GDM1 (cell line): ENCODE data around the gene GPRC5B.

ENCODE experiments used
- DNase-seq: peaks from one replicate; lab custom pipeline; 2025; lab: John Stamatoyannopoulos, UW

The GPRC5B gene

DNA sequence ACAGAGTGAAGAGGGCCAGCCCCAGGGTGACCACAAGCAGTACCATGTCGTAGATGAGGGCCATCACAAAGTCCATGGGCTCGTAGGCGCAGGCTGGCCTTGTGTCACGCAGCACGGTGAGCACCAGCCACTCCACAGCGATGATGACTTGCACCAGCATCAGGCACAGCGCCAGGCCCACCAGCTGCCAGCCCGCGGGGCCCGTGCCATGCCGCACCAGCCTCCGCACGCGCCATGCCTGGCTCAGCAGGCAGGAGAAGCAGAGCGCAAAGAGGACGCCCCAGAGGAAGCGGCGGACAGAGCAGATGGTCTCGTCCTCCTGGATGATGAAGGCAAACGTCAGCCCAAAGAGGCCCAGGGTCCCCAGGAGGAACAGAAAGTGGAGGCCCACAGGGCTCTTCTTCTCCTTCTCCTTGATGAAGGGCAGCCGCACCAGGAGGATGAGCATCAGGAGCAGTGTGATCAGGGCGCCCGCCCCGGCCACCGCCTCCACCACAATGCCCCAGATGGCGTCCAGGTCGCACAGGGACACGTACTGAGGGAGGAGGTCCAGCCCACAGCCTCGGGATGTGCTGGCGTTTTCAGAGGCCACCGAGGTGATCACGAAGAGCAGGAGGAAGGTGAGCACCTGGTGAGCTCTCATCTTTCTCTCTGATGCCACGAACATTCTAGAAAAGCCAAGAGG lies 12.3 kb downstream of the GPRC5B start:
- no peak for DNase-seq

DNA sequence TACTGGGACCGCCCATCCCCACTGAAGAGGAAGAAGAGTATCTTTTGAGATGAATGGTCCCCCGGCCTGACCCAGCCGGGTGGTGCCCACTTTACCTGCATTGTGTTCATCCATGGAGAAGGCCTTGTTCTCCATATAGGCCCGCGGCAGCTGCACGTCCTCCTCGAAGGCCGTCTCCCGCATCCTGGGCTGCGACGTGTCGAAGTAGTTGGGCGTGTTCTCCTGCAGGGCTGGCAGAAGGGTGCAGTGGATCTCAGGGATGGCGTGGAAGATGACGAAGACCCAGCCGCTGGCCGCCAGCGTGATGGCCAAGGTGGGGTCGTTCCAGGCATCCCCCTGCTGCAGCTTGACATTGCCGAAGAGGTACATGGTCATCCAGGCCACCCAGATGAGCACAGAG lies 12.9 kb downstream of the GPRC5B start:
- DNase-seq = no peak

DNA sequence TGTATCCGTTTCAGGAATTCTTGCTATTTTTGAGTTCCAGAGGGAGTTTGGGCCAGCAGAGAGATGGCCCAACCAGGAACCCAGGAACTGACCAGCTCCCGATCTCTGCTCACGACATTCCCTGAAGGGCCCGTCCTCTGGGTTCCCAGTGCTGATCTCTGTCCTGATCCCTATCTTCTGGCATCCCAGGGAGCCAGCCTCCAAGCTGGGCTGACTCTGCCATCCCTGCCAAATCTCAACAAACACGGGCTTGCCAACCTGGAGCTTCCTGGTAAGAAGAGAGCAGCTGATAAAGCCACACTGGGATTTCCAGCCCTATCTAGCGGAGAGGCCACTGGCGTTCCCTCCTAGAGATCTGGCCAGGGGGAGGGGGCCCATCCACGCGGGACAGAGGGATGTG lies 16.2 kb downstream of the GPRC5B start:
- DNase-seq = no peak

DNA sequence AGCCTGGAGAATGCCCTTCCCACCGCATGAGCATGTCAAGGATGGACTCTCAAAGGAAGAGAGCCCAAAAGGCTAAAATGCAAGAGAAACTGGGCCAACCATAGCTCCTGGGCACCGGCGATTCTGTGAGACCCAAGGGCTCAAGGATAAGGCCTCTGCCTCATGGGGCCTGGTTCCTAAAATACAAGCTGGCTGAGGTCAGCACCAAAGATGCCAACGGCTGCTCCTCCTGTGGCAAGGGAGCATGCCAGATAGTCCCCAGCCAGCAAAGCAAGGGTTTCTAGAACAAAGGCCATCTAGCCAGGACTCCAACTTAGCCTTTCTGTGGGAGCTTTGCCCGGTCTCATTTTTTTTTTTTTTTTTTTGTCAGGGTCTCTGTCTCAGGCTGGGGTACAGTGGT lies 20.1 kb downstream of the GPRC5B start:
- no peak for DNase-seq

DNA sequence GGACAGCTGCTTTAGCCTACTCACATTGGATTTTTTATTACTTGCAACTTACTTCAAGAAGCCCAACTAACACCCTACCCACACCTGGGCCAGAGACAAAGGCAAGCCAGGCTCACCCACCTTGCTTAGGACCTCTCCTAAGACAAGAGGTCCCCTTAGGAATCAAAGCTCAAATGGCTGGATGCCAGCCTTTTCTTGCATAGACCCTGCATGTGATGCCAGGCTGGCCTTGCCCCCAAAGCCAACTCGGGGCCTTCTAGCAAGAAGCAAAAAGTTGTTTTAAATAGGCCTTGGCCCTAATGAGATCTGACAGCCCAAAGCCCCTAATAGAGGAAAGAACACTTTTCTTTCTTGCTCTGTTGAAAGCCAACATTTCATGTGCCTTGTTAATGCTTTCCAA lies 20.7 kb downstream of the GPRC5B start:
- no peak for DNase-seq

DNA sequence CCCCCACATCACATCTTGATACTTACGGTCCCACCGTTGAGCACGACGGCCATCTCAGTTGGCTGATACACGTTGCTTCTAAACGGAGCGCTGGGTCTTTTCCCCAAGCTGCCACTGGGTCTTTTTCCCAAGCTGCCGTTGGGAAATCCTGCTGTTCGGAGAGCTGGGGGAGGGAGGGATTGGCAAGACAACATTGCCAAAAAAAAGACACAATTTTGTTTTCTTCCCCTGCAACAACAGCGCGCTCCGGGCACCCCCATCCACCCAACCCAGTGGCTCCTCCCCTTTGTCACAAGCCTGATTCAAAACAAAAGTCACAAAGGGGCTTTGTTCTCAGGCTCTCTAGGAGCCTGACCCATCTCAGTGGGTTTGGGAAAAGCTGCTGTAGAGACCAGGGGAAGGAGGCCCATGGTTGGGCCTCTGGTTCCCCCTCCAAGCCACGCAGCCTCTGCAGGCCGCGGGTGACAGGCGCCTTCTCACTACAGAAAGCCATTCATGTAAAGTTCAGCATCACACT lies 22.8 kb downstream of the GPRC5B start:
- DNase-seq = no peak

DNA sequence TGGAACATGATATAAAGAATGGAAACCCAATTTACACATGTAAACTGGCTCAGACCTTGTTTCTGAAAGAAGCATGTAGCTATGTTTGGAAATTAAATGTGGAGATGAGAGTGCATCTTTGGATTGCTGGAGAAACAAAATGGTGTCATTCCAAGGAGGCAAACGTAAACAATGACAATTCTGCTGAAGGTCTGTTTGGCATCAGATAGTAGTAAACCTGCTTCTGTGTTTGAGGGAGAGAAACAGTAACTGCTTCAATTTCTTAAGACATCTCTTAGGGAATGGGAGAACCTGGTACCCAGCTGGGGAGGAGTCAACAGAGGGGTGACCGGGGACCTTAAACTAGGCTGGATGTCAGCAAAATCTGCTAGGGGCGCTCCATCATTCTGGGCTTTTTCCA lies 23.5 kb downstream of the GPRC5B start:
- DNase-seq = no peak

DNA sequence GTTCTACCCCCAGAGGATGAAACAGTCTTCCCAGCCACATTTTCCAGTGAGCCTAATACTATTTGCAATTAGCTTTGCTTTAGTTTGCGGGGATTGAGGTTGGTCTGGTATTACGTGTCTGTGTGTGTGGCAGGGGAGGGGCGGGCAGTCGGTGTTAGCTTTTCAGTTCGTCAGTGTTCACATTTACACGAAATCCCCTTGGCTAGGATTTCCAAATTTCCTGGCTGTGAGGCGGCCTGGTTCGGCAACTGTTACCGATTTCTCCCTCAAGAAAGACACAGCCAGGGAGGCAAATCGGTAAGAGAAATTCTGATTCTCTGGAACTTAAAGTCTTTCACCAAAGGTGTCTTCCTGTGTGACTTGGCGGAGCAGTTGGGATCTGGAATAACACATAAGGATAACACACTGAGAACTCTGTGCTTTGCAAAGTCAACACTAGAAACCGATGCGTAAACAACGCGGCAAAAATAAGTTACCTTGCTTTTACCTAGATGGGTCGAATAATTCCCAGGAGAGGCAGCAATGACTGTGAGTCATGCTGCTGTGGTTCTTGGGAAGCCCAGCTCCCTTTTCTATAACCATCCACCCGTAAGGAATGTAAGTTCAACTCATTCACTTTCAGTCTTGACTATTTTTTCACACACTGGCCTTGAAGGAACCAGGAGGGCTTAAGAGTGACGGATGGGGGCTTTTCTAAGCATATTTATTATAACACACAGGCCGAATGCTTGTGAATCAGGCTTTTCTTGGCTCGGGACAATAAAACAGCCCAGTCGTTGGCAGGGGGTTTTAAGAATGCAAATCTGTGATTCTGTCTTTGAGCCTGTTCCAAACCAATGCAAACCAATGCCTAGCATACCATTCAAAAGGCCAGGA lies 24.2 kb downstream of the GPRC5B start:
- DNase-seq = no peak

DNA sequence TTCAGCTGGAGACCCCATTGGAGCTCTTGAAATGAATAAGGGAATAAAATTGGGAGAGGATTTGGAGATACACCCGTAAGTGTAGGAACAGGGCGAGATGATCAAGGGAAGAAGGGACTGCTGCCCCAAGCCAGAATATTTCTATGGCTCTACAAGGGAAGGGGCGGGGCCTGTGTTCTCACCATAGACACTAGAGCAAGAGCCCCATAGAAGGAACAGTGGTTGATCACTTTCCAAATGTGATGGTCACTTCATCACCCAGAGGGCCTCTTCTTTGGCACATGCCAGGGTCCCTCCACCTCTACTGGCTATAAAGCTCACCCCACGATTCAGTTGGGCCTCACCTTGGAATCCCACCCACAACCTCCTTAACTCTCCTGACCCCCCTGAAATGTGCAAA lies 25.0 kb downstream of the GPRC5B start:
- no peak for DNase-seq

DNA sequence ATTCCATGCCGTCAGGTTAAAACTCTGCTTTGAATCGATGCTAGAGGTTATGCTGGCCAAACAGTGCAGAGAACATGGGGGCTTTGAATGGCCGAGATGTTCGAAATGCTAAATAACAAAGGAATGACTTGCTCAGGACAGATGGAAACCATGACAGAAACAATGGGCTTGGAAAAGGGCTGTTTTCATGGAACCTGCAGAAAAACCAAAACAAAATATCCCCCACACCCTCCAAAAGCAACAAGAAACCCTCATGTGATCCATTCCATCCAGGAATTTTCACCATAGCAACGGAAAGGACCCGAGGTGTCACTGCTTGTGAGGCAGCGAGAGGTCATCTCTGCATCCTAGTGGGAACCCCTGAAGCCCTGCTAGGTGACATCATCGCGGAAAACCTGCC lies 25.5 kb downstream of the GPRC5B start:
- DNase-seq = no peak

DNA sequence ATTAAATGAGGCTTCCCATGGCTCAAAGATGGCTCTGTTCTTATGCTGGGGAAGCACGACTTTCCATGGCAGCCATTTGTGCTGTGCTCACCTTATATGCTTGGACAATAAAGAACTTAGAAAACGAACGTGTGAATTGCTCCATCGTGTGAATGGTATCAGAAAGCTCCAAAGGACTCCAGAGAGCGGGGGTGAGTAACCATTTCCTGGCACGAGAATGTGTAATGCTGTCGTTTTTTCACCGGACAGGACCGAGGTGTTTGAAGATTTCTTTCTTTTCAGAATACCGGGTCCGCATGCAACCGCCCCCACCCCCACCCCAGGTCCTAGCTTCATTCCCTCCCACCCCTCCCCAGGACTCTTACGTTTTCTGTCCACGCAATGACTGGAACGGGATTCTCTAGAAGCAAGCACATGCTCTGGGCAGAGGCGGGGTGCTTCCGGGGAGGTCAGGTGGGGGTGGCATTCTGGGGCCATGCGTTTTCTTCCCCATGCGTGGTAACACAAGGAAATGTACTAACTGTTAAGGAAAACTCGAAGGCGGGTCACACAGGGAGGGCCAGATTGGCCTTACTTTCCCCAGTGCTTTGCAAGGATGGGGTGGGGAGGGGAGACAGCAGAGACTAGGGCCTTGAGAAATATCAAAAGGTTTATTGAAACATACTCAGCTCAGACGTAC lies 26.2 kb downstream of the GPRC5B start:
- DNase-seq = no peak

DNA sequence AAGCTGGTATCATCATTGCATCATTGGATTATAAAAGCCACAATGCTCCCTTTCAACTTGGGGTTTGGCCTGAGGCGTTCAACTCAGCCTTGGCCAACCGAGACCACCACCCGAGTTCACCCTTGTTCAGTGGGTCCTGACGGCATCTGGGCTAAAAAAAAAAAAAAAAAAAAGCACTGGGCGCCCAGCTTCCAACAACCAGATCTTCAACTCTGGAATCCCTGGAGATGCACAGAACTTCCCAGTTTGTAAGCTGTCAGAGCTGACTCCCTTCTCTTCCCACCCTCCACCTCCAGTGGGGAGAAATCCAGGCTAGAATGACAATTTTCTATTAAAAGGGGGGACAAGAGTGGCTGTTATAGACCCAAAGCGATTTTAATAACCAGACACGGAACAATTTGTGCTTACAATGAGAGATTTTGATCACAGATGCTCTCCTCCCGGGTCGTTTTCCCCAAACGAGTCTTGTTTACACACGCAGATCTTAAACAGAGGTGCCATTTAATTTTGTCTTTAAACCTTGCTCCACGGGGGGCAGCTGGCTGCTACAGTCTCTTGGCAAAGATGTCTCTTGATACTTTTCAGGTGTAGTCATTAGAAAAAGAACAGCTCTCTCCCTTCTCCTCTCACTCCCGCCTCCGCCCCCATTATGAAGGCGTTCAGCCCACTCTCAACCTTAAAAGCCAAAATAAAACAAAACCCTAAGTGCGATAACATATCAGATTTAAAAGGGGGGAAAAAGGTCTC lies 26.9 kb downstream of the GPRC5B start:
- no peak for DNase-seq

DNA sequence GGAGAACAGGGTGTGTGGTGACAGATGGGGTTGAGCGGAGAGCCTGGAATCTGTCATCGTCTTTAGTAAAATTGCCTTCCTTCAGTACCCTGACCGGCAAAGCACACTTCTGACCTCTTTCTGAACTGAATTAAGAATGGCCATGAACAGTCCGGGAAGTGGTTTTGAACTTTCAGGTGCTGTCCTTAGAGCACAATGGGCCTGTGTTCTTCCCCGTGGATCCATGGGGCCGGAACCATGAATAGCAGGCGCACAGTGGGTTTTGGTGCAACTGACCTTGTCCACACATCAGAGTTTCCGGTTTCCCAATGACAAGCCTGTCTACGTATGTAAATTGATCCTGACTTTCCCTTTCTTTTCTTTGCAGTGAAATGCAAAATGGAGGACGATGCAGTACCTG lies 28.5 kb downstream of the GPRC5B start:
- no peak for DNase-seq

DNA sequence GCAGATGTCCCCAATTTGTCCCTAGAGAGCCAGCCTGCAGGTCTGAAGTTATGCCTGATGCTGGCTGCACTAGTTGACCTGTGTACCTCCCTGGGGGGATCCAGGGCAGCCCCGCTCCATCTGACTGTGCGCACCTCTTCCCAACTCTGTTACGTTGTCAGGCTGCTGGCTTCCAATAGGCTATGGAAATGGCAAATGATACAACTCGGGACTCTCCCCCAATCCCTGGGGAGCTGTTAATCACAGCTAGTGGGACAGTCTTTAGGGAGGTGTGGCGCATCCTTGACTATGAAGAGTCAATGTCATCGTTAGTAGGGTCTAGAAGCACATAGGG lies 30.1 kb downstream of the GPRC5B start:
- DNase-seq = no peak

DNA sequence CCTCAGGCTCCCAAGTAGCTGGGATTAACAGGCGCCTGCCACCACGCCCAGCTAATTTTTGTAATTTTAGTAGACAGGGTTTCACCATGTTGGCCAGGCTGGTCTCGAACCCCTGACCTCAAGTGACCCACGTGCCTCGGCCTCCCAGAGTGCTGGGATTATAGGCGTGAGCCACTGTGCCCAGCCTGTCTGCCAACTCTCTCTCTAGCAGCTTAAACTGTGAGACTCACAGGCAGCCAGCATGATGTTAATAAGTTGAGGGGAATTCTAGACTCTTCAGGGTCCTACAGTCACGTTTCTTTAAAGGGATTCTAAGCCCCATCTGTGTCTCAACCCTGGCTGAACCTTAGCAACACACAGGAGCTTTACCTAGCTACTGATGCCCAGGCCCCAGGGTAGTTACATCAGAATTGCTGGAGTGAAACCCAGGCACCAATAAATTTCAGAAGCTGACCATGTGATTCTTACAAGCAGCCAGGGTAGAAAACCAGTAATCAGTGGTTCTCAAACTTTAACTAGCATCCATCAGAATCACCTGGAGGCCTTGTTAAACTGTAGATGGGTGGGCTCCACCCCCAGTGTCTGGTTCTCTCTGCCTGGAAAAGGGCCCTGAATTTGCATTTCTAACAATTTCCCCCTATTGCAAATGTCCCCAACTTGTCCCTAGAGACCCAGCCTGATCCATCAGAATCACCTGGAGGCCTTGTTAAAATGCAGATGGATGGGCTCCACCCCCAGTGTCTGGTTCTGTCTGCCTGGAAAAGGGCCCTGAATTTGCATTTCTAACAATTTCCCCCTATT lies 30.7 kb downstream of the GPRC5B start:
- no peak for DNase-seq

DNA sequence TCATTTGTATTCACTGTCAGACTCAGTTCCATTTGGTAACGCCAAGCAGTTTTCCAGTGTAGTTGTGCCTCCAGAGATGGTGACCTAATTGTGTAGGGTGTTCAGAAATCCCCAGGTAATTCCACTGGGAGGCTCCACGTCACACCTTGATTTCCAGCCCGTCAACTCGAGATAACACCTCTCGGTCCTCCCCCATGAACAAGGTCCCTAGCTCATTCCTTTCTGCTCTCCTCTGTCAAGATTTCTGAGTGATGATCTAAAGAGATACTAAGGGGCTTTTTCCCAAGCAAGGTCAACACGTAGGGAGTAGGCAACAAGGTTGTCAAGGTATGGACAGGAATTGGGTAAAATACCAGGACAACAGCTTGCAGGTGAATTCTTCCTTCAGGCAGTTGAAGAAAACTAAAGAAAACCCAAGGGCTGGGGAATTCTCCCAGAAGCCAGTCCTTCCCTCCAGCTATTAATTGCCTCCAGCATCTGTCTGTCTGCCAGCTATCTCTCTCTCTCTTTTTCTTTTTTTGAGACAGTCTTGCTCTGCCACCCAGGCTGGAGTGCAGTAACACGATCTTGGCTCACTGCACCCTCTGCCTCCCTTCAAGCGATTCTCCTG lies 31.4 kb downstream of the GPRC5B start:
- no peak for DNase-seq

DNA sequence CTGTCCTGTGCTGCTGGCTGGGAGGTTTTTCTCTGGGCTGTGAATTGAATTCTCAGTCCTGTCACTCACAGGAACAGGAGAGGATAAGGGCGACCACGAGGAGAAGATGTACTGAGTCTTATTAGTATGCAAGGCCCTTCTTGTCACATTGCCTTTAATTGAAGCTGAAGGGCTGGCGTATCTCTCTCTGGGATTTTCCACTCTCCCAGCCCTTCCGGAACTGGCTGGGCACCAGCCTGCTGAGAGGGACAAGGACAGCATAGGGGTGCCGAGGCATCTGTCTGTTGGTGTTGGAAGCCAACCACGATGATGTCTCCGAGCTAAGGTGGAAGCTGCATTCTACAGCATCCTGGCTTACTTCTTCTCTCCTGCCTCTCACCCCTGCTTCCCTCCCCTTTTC lies 33.2 kb downstream of the GPRC5B start:
- no peak for DNase-seq

DNA sequence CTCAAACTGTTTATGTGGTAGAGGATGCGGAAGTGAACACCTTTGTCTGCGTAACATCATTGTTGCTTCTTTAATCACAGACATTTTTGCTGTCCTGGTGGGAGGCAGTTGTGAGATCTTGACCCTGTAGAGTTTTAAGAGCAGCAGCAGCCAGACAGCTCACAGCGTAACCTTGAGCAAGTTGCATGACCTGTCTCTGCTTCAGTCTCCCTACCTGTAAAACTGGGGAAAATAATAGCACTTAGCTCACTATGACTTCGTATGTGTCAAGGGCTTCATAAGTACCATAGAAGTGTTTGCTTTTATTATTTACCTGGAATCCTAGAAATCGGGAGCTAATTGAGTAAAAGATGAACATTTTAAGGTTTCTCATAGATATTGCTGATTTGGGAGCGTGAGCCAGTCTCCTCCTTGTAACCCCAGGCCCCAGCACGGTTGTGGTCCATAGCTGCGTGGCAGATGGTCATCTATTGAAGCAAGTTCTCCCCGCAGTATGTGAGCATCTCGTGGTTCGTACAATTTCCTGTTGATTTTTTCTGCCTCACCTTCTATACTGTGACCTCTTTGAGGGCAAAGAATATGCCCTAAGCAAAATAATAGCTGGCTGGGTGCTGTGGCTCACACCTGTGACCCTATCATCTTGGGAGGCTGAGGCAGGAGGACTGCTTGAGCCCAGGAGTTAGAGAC lies 34.4 kb downstream of the GPRC5B start:
- DNase-seq = no peak

DNA sequence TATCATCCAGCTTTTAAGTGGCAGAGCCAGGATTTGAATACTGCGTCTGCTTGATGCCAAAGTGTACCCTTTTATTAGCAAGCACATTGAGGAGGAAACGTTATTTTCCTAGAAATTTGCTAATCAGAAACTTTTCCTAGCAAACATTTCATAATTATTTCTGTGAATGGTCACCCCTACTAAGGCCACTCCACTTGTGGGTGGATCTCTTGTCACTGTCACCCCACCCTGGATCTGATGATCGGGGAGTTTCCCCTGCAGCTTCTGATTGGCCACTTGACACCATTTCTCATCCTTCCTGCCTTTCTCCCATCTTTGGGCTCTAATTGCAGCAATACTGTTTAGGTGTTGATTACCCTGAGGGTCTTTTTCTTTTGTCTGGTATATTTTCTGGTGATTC lies 35.9 kb downstream of the GPRC5B start:
- DNase-seq = no peak

DNA sequence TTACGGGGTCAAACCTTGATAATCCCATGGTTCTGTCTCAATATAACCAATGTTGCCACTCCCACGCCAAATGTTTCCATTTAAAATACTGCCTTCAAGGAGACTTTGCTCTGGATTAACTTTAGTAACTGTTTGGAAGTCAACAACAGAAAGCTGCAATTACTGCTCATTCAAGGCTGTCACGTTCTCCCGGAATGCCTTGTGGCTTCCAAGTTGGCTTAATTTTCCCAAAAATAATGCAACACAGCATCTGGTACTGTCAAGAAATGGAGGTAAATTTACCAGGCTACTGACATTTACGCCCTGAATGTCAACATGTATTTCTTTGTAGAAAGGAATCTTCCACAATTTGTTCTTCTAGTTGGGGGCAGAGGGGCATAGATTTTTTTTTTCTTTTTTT lies 38.2 kb downstream of the GPRC5B start:
- DNase-seq = no peak
